HG03025 (cell line): Measurements from ENCODE around the gene ZNF254.
"Not testable (repeated sequence)": the region's sequence is repeated elsewhere in the genome, so short reads cannot be mapped to it uniquely, and the experiment has no call there.

Experiments used
- ATAC-seq: cut with Tn5 transposase; IDR thresholded peaks from one replicate; pipeline ENCODE4 v1.9.1; 2021; ENCODE audit warnings: mild to moderate bottlenecking, moderate library complexity; ENCODE audit not compliant: unreplicated experiment, low FRiP score

The ZNF254 gene

GRCh38 chr19:24086974-24087595 lies at the start of gene ZNF254:
TSS of gene ZNF254 (plus strand) at chr19:24087187. CDS start at chr19:24087308, 121 bp downstream.
- ATAC-seq = peak; percentile 98

- no peak for ATAC-seq
Measured at GRCh38 chr19:24040621-24041020, 46.4 kb upstream of the ZNF254 start.

GRCh38 chr19:24041326-24041725 lies 45.7 kb upstream of the ZNF254 start:
- ATAC-seq = not testable (repeated sequence)

- no peak for ATAC-seq
Measured at GRCh38 chr19:24046550-24046949, 40.4 kb upstream of the ZNF254 start.

GRCh38 chr19:24048261-24048660 lies 38.7 kb upstream of the ZNF254 start:
- ATAC-seq = no peak

- ATAC-seq = no peak
Measured at GRCh38 chr19:24049537-24049936, 37.5 kb upstream of the ZNF254 start.

GRCh38 chr19:24051516-24051915 lies 35.5 kb upstream of the ZNF254 start:
- ATAC-seq = no peak

- no peak for ATAC-seq
Measured at GRCh38 chr19:24052811-24053210, 34.2 kb upstream of the ZNF254 start.

- ATAC-seq = no peak
Measured at GRCh38 chr19:24053601-24054000, 33.4 kb upstream of the ZNF254 start.

- no peak for ATAC-seq
Measured at GRCh38 chr19:24054044-24054935, 32.7 kb upstream of the ZNF254 start.

- no peak for ATAC-seq
Measured at GRCh38 chr19:24055548-24055947, 31.4 kb upstream of the ZNF254 start.

GRCh38 chr19:24057144-24057543 lies 29.8 kb upstream of the ZNF254 start:
- no peak for ATAC-seq

- ATAC-seq = no peak
Measured at GRCh38 chr19:24059563-24060295, 27.3 kb upstream of the ZNF254 start.

- ATAC-seq = no peak
Measured at GRCh38 chr19:24060687-24061356, 26.2 kb upstream of the ZNF254 start.

- ATAC-seq = no peak
Measured at GRCh38 chr19:24062190-24062589, 24.8 kb upstream of the ZNF254 start.

GRCh38 chr19:24063295-24063694 lies 23.7 kb upstream of the ZNF254 start:
- no peak for ATAC-seq

- ATAC-seq = no peak
Measured at GRCh38 chr19:24064175-24064574, 22.8 kb upstream of the ZNF254 start.

- ATAC-seq = no peak
Measured at GRCh38 chr19:24065243-24065642, 21.7 kb upstream of the ZNF254 start.

- no peak for ATAC-seq
Measured at GRCh38 chr19:24065865-24066604, 21.0 kb upstream of the ZNF254 start.
